ENCODE data around the gene LIX1L. TPM values are rescaled to one million over a fixed set of nuclear protein-coding genes. Genes with fewer than 3 reads are reported as not detected.
A peak's percentile ranks its signal among the peaks of the same experiment; 100 is the strongest.

Gene LIX1L
- total RNA-seq, 4 donors from 2014 or later, result 30.8 to 57.1 (median 41.5) TPM

DNA sequence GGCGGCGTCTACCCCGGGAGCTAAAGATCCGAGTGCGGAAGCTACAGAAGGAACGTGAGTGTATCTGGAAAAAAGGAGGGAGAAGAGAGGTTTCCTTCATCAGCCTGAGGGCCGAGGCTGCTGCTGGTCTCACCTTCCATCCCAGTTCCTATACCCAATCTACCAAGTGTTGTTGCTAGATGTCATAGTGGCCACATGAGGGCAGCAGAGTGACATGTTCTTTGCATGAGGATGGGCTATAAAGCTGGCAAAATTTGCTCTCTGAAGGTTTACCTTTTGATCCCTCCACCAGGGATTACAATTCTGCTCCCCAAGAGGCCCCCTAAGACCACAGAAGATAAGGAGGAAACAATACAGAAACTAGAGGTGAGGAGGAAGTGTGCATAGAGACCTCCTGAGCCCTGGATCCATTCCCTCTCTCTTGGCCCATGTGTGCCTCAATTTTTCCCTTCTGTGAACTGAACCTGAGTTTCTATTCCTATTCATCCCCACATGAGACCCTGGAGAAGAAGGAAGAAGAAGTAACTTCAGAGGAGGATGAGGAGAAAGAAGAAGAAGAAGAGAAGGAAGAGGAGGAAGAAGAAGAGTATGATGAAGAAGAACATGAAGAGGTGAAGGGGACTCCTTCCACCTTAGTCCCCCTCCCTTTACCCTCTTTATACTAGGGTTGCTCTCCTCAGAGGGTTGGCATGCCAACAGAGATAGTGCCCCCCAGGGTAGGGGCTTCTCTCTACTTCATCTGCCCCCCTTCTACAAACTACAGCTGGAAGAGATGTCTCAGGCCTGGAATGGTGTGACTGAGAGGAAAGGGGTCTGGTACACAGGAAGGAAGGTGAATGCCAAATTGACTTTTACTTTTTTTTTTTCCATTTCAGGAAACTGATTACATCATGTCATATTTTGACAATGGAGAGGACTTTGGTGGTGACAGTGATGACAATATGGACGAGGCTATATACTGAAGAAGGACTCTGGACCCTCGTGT lies 20.0 kb upstream of the LIX1L start:
- Histone ChIP-seq H3K36me3 (peaks cover 0 to 9% (median 0%) of the 10 kb centered on the region in 3 donors), H3K27ac (peak overlapping the region; percentile 92 to 99 (median 94)), H3K4me1 (peaks cover 0 to 56% (median 49%) of the 10 kb centered on the region in 4 donors), H3K4me3 (peak overlapping the region in 1 of 4 donors; percentile 39), H3K27me3 (no peaks in the 10 kb centered on the region), H3K9me3 (no peaks in the 10 kb centered on the region)
- 12 to 16% methylated on average over 9 of the region's 9 CpGs for WGBS, 2 donors
- TF ChIP-seq POLR2A (IDR thresholded peaks at IDR 0.05) (no peak), EP300 (IDR thresholded peaks at IDR 0.05) (peak in 1 of 2 donors; percentile 88)
- TF ChIP-seq, protein P1, sequence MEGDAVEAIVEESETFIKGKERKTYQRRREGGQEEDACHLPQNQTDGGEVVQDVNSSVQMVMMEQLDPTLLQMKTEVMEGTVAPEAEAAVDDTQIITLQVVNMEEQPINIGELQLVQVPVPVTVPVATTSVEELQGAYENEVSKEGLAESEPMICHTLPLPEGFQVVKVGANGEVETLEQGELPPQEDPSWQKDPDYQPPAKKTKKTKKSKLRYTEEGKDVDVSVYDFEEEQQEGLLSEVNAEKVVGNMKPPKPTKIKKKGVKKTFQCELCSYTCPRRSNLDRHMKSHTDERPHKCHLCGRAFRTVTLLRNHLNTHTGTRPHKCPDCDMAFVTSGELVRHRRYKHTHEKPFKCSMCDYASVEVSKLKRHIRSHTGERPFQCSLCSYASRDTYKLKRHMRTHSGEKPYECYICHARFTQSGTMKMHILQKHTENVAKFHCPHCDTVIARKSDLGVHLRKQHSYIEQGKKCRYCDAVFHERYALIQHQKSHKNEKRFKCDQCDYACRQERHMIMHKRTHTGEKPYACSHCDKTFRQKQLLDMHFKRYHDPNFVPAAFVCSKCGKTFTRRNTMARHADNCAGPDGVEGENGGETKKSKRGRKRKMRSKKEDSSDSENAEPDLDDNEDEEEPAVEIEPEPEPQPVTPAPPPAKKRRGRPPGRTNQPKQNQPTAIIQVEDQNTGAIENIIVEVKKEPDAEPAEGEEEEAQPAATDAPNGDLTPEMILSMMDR (IDR thresholded peaks at IDR 0.05), result peak; percentile 73 to 95 (median 79)
- DNase-seq (ENCODE audit: low spot score in 2 of 2), result peak; percentile 74 to 81

DNA sequence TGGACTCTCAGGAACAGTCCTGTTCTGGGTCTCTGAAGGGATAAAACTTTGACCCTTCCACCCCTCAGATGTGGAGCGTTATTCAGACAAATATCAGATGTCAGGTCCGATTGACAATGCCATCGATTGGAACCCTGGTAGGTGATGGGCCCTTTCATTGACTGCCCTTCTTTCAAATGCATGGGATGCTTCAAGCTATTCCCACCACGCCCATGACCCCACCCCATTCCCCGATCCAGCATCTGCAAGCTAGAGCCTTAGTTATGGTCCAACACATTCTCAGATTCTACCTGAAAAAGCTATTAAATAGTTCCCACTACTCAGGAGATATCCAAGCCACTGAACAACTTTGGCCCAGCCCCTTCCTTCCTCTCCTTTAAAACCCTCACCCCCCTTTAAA lies 19.2 kb upstream of the LIX1L start:
- H3K9me3 ChIP-seq, result no peaks in the 10 kb centered on the region
- H3K4me3 ChIP-seq, result no peak overlapping the region
- H3K27me3 ChIP-seq, result no peaks in the 10 kb centered on the region
- H3K36me3 ChIP-seq, result peaks cover 0 to 9% (median 0%) of the 10 kb centered on the region in 3 donors
- WGBS, 2 donors, result 70 to 75% methylated on average over 5 of the region's 5 CpGs
- H3K4me1 ChIP-seq, result peaks cover 0 to 49% (median 41%) of the 10 kb centered on the region in 4 donors
- H3K27ac ChIP-seq, result peak overlapping the region; percentile 92 to 99 (median 94)
- DNase-seq (ENCODE audit: low spot score in 2 of 2), result no peak
- TF ChIP-seq, protein P1 (IDR thresholded peaks at IDR 0.05), result no peak
- no peak for TF ChIP-seq POLR2A (IDR thresholded peaks at IDR 0.05)
- no peak for TF ChIP-seq EP300 (IDR thresholded peaks at IDR 0.05)

DNA sequence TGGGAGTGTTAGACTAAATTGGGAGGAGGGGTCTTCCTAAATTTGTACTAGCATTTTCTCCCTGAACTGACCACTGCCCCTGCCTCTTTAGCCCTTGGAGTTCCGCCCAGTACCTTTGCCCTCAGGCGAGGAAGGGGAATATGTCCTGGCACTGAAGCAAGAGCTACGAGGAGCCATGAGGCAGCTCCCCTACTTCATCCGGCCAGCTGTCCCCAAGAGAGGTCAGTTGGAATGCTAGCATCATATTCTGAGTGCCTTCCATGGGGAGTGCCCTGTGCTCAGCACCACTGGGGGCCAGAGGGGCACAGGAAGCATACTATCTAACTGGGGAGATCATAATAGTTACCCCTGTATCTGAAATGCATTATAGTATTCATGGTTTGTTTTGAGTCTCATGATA lies 17.4 kb upstream of the LIX1L start:
- no peak overlapping the region for H3K4me3 ChIP-seq
- no peak for DNase-seq (ENCODE audit: low spot score in 2 of 2)
- 69 to 71% methylated on average over 4 of the region's 4 CpGs for WGBS, 2 donors
- no peaks in the 10 kb centered on the region for H3K27me3 ChIP-seq
- peaks cover 0 to 9% (median 0%) of the 10 kb centered on the region in 3 donors for H3K36me3 ChIP-seq
- H3K9me3 ChIP-seq, result no peaks in the 10 kb centered on the region
- peaks cover 0 to 31% (median 26%) of the 10 kb centered on the region in 4 donors for H3K4me1 ChIP-seq
- H3K27ac ChIP-seq, result peak overlapping the region in 1 of 4 donors; percentile 50
- TF ChIP-seq, protein P1 (IDR thresholded peaks at IDR 0.05), result no peak
- TF ChIP-seq EP300 (IDR thresholded peaks at IDR 0.05) (no peak), POLR2A (IDR thresholded peaks at IDR 0.05) (no peak)

DNA sequence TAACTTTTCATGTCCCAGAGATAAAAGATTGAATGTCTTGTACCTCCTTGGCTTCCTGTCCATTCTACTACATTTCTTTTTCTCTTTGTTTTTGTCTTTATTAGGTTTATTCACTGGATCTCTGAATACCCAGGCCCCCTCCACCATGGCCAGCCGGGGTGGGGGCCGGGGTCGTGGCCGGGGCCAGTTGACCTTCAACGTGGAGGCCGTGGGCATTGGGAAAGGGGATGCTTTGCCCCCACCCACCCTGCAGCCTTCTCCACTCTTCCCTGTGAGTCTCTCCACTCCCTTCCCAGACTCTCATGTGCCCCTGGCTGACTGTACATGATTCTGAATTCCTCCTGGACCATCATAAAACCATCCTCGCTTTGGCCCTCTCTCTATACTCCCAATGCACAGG lies 16.9 kb upstream of the LIX1L start:
- TF ChIP-seq, protein P1 (IDR thresholded peaks at IDR 0.05), result no peak
- TF ChIP-seq EP300 (IDR thresholded peaks at IDR 0.05) (no peak), POLR2A (IDR thresholded peaks at IDR 0.05) (no peak)
- Histone ChIP-seq H3K27me3 (no peaks in the 10 kb centered on the region), H3K36me3 (peaks cover 0 to 9% (median 0%) of the 10 kb centered on the region in 3 donors), H3K4me3 (no peak overlapping the region), H3K9me3 (no peaks in the 10 kb centered on the region), H3K27ac (peak overlapping the region in 1 of 4 donors; percentile 50), H3K4me1 (peaks cover 0 to 26% (median 23%) of the 10 kb centered on the region in 4 donors)
- WGBS, 2 donors, result 50 to 66% methylated on average over 7 of the region's 7 CpGs
- DNase-seq (ENCODE audit: low spot score in 2 of 2), result no peak

DNA sequence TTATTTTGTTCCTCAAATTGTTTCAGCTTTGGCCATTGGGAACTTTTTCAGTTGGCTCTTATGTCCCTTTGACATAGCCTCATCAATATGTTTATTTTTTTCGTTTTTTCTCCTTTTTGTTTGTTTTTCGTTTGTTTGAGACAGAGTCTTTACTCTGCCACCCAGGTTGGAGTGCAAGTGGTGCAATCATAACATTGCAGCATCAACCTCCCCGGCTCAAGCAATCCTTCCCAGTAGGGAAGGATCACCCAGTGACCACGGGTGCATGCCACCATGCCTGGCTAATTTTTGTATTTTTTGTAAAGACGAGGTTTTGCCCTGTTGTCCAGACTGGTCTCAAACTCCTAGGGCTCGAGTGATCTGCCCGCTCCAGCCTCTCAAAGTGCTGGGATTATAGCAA lies 14.8 kb upstream of the LIX1L start:
- peaks cover 0 to 9% (median 0%) of the 10 kb centered on the region in 3 donors for H3K36me3 ChIP-seq
- TF ChIP-seq EP300 (IDR thresholded peaks at IDR 0.05) (no peak), POLR2A (IDR thresholded peaks at IDR 0.05) (no peak)
- TF ChIP-seq, protein P1 (IDR thresholded peaks at IDR 0.05), result no peak
- WGBS, 2 donors, result 74 to 76% methylated on average over 7 of the region's 7 CpGs
- H3K27ac ChIP-seq, result no peak overlapping the region
- peaks cover 0 to 1% (median 0%) of the 10 kb centered on the region in 4 donors for H3K9me3 ChIP-seq
- no peak overlapping the region for H3K4me3 ChIP-seq
- H3K27me3 ChIP-seq, result no peaks in the 10 kb centered on the region
- no peak for DNase-seq (ENCODE audit: low spot score in 2 of 2)
- peaks cover 0 to 7% (median 6%) of the 10 kb centered on the region in 4 donors for H3K4me1 ChIP-seq
